Retinal pigment epithelial cell (primary cell): ENCODE data around the gene VRK2.
"Not testable (repeated sequence)": the region's sequence is repeated elsewhere in the genome, so short reads cannot be mapped to it uniquely, and the experiment has no call there.

Source experiments
- DNase-seq: peaks from one replicate; pipeline ENCODE4 v3.0.0-alpha.2; 2010; ENCODE audit warnings: low read depth
- H3K4me3 ChIP-seq: 2 replicates; pipeline ENCODE4 v1.5.1; 2011; ENCODE audit warnings: mild to moderate bottlenecking, low read length, control low read depth, moderate library complexity
- TF ChIP-seq, protein P1 (sequence below): conservative IDR thresholded peaks from 2 replicates; pipeline ENCODE4 v1.5.1; 2011; ENCODE audit warnings: low read depth, low read length, control low read depth, inconsistent platforms

The VRK2 gene

GRCh38 chr2:58137856-58138255 lies 91.2 kb downstream of the VRK2 start:
- H3K4me3 ChIP-seq: no peak overlapping the region
- no peak for DNase-seq
- TF ChIP-seq, protein P1, sequence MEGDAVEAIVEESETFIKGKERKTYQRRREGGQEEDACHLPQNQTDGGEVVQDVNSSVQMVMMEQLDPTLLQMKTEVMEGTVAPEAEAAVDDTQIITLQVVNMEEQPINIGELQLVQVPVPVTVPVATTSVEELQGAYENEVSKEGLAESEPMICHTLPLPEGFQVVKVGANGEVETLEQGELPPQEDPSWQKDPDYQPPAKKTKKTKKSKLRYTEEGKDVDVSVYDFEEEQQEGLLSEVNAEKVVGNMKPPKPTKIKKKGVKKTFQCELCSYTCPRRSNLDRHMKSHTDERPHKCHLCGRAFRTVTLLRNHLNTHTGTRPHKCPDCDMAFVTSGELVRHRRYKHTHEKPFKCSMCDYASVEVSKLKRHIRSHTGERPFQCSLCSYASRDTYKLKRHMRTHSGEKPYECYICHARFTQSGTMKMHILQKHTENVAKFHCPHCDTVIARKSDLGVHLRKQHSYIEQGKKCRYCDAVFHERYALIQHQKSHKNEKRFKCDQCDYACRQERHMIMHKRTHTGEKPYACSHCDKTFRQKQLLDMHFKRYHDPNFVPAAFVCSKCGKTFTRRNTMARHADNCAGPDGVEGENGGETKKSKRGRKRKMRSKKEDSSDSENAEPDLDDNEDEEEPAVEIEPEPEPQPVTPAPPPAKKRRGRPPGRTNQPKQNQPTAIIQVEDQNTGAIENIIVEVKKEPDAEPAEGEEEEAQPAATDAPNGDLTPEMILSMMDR: no peak

DNA sequence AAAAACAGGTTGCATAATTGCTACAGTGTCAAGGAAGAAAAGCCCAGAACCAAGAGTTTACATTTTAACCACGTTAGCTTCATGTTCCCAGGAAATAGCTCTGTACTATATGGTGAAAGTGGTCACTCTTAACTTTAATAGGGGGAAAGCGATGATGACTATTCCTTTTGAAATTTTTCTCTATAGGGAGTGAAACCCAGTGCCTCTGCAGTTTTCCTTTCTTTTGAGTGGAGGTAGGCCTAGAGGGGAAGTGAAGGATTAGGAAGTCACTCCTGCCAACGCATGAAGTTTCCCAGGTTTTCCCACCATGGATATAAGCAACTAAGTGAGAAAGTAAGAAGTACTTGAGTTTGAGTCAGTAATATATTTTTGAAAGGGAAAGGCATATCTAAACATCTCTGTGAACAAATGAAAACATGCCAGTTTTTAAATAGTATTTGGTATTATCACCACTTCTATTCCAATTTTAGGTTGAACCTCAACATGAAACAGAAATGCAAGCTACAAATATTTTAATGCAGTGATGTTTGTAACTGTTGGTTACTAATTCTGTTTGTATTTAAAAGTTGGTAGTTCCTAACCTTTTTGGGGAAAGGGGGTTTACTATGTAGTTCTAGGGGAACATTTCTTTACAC lies 91.9 kb downstream of the VRK2 start:
- no peak for DNase-seq
- TF ChIP-seq, protein P1: no peak
- no peak overlapping the region for H3K4me3 ChIP-seq

GRCh38 chr2:58140508-58141072 lies 94.0 kb downstream of the VRK2 start:
- H3K4me3 ChIP-seq: no peak overlapping the region
- DNase-seq: no peak
- TF ChIP-seq, protein P1: no peak

DNA sequence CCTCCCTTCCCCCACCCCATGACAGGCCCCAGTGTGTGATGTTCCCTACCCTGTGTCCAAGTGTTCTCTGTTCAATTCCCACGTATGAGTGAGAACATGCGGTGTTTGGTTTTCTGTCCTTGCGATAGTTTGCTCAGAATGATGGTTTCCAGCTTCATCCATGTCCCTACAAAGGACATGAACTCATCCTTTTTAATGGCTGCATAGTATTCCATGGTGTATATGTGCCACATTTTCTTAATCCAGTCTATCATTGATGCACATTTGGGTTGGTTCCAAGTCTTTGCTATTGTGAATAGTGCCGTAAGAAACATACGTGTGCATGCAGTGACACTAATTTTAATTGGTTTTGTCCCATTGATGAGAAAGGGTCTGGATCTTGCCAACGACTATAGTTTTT lies 99.2 kb downstream of the VRK2 start:
- H3K4me3 ChIP-seq, DNase-seq: not testable (repeated sequence)

DNA sequence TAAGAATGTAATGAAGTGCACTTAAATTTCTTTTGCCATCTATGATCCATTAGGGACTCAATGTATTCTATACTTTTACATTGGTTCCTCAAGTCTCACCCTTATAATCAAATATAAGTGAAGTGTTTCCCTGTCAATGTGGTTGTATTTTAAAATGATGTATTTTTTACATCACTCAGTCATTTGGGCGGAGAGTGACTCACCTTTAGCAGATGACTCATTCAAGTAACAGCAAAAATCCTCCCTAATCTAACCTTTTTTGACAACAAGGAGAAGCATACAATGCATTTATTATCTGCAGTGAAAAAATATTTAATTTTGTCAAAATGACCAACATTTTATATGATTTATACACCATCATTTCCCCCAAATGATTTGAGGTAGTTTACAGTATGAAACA lies 100.1 kb downstream of the VRK2 start:
- no peak overlapping the region for H3K4me3 ChIP-seq
- TF ChIP-seq, protein P1: no peak
- peak; percentile 24 for DNase-seq

DNA sequence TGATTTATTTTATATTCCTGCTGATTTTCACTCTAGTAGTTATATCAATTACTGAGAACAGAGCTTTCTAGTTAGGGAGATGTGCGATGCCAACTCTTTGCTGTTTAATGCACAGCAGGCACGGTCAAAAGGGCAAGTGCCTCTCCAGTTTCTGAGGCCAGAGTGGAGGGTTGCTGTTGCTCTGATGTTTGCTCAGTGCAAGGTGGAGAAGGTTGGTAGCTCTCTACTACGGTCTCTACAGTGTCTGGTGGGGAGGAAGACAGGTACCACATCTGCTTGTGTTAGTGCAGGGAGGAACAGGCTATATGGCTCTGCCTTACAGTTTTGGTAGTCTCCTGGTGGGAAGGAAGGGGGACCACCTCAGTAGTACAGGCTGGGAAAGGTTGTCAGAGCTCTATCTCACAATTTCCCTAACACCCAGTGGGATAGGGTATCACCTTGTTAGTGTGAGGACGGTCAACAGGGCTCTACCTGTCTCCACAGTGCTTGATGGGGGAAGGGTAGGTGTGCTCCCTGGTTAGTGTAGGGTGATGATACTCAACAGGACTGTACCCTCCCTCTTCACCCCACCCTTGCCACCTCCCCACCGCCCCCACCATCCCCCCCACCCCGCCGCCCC lies 108.7 kb downstream of the VRK2 start:
- TF ChIP-seq, protein P1: no peak
- no peak for DNase-seq
- no peak overlapping the region for H3K4me3 ChIP-seq

- no peak for DNase-seq
- TF ChIP-seq, protein P1: no peak
- no peak overlapping the region for H3K4me3 ChIP-seq
These were observed 110.2 kb downstream of the VRK2 start for GRCh38 chr2:58156780-58157179.
